Measurements from ENCODE around the gene CAMK2D. TPM values are rescaled to one million over a fixed set of nuclear protein-coding genes. Genes with fewer than 3 reads are reported as not detected.

CAMK2D gene
- total RNA-seq, 2 experiments from 2014 or later: 104 to 120 TPM

DNA sequence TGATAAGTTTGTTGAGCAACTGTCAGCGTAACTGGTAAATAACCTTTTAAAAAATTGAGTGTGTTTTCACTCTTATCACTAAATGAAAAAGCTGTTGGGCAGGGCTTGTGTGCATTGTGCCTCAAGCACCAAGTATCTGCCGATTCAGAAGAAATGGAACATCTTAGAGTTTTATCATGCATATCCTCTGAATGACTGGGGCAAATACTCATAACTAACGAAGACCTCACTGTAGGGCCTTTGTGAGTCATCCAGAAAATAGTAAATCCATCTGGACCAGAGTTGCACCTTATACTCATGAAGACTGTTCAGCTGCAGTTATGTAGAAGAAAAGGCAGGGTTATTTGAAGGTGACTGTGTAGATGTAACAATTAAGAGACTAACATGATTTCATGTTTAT lies 222.1 kb downstream of the CAMK2D start:
- intact Hi-C loops (cut with micrococcal nuclease; ENCODE audit: unreplicated experiment): no loop called here
- ChIA-PET POLR2A (interaction anchor here (0.7 to 1.4 kb wide), 3 partner anchors 7 to 14 kb away, joined by 3 to 4 read pairs (median 3); no protein-coding TSS in a partner anchor), CTCF (ENCODE audit: unreplicated experiment) (no interaction called here)
- Histone ChIP-seq H4K20me1 (ENCODE audit: insufficient read depth, low read length) (no peaks in the 10 kb centered on the region; the same call in 1 of the 2 replicates), H3K4me1 (ENCODE audit: insufficient read depth, low read length, poor library complexity, severe bottlenecking) (no peaks in the 10 kb centered on the region), H3K27ac (ENCODE audit: low read depth, low read length, poor library complexity, severe bottlenecking) (no peak overlapping the region), H3K36me3 (ENCODE audit: insufficient read depth, low read length) (peaks cover 73% of the 10 kb centered on the region), H3K79me2 (ENCODE audit: insufficient read depth, low read depth, low read length) (no peaks in the 10 kb centered on the region), H3K9me3 (ENCODE audit: low read length) (no peaks in the 10 kb centered on the region), H3K4me2 (ENCODE audit: low read length) (no peak overlapping the region), H3K9me2 (ENCODE audit: insufficient read depth, low read length) (no peaks in the 10 kb centered on the region), H3K4me3 (ENCODE audit: low read depth, low read length, poor library complexity, severe bottlenecking) (no peak overlapping the region), H2AFZ (ENCODE audit: low read length) (no peak overlapping the region)
- no TSS peak for BruUV-seq (replicated peaks)
- TF ChIP-seq, protein P1, sequence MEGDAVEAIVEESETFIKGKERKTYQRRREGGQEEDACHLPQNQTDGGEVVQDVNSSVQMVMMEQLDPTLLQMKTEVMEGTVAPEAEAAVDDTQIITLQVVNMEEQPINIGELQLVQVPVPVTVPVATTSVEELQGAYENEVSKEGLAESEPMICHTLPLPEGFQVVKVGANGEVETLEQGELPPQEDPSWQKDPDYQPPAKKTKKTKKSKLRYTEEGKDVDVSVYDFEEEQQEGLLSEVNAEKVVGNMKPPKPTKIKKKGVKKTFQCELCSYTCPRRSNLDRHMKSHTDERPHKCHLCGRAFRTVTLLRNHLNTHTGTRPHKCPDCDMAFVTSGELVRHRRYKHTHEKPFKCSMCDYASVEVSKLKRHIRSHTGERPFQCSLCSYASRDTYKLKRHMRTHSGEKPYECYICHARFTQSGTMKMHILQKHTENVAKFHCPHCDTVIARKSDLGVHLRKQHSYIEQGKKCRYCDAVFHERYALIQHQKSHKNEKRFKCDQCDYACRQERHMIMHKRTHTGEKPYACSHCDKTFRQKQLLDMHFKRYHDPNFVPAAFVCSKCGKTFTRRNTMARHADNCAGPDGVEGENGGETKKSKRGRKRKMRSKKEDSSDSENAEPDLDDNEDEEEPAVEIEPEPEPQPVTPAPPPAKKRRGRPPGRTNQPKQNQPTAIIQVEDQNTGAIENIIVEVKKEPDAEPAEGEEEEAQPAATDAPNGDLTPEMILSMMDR (conservative IDR thresholded peaks at IDR 0.05; ENCODE audit: low read length): no peak
- TF ChIP-seq EZH2phosphoT487 (IDR thresholded peaks at IDR 0.05; ENCODE audit: borderline replicate concordance, low read depth, low read length): no peak
- no peak for DNase-seq (ENCODE audit: low spot score)

DNA sequence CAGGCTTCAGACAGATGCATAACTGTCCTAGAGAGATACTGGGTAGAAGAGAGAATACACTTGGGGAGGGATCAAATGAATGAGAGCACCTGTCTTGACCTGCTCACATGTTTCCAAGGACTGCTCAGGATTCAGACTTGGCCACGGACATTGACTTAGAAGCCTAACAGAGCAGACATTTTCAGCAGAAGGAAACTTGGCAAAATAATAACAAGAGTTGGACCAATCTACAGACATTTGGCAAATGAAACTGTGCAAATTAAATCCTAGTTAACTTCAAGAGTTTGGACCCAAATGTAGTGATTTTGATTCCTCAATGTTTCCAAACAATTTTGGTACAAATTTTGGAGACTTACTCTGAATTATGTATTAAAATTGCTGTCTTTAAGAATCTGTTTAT lies 223.9 kb downstream of the CAMK2D start:
- Histone ChIP-seq H3K9me2 (ENCODE audit: insufficient read depth, low read length) (no peaks in the 10 kb centered on the region), H3K4me3 (ENCODE audit: low read depth, low read length, poor library complexity, severe bottlenecking) (no peak overlapping the region), H3K4me2 (ENCODE audit: low read length) (no peak overlapping the region), H3K9me3 (ENCODE audit: low read length) (no peaks in the 10 kb centered on the region), H2AFZ (ENCODE audit: low read length) (no peak overlapping the region), H3K79me2 (ENCODE audit: insufficient read depth, low read depth, low read length) (no peaks in the 10 kb centered on the region), H3K27ac (ENCODE audit: low read depth, low read length, poor library complexity, severe bottlenecking) (no peak overlapping the region), H3K4me1 (ENCODE audit: insufficient read depth, low read length, poor library complexity, severe bottlenecking) (no peaks in the 10 kb centered on the region), H3K36me3 (ENCODE audit: insufficient read depth, low read length) (peaks cover 78% of the 10 kb centered on the region), H4K20me1 (ENCODE audit: insufficient read depth, low read length) (no peaks in the 10 kb centered on the region; the same call in 1 of the 2 replicates)
- intact Hi-C loops (cut with micrococcal nuclease; ENCODE audit: unreplicated experiment): no loop called here
- ChIA-PET CTCF (ENCODE audit: unreplicated experiment) (no interaction called here), POLR2A (no interaction called here)
- no peak for DNase-seq (ENCODE audit: low spot score)
- no TSS peak for BruUV-seq (replicated peaks)
- TF ChIP-seq, protein P1 (conservative IDR thresholded peaks at IDR 0.05; ENCODE audit: low read length): no peak
- TF ChIP-seq EZH2phosphoT487 (IDR thresholded peaks at IDR 0.05; ENCODE audit: borderline replicate concordance, low read depth, low read length): no peak

DNA sequence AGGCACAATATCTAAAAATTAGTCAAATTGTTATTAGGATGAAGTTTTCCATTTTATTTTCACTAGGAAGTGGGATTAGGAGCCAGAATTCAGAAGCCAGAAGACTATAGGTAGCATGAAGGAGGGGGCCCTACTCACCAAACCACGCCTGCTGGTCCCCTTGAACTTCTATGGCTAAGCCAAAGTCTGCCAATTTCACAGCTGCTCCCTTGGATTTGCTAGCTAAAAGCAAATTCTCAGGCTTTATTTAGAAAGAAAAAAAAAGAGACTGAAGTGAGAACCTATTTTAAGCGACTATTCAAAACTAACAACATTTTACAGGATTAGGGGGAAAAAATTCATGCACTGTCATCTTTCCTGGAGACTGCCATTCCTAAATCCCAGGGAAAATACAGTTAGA lies 224.3 kb downstream of the CAMK2D start:
- BruUV-seq (replicated peaks): no TSS peak

More for the DNA sequence above, 224.3 kb downstream of the CAMK2D start:
- H3K79me2 ChIP-seq (ENCODE audit: insufficient read depth, low read depth, low read length): no peaks in the 10 kb centered on the region
- H3K9me3 ChIP-seq (ENCODE audit: low read length): no peaks in the 10 kb centered on the region
- no peaks in the 10 kb centered on the region for H3K4me1 ChIP-seq (ENCODE audit: insufficient read depth, low read length, poor library complexity, severe bottlenecking)
- no peak overlapping the region for H3K4me2 ChIP-seq (ENCODE audit: low read length)
- H3K27ac ChIP-seq (ENCODE audit: low read depth, low read length, poor library complexity, severe bottlenecking): no peak overlapping the region
- H3K4me3 ChIP-seq (ENCODE audit: low read depth, low read length, poor library complexity, severe bottlenecking): no peak overlapping the region
- ChIA-PET CTCF (ENCODE audit: unreplicated experiment) (no interaction called here), POLR2A (no interaction called here)
- H3K9me2 ChIP-seq (ENCODE audit: insufficient read depth, low read length): no peaks in the 10 kb centered on the region
- no peak overlapping the region for H2AFZ ChIP-seq (ENCODE audit: low read length)
- no peak for DNase-seq (ENCODE audit: low spot score)
- peaks cover 82% of the 10 kb centered on the region for H3K36me3 ChIP-seq (ENCODE audit: insufficient read depth, low read length)
- TF ChIP-seq, protein P1 (conservative IDR thresholded peaks at IDR 0.05; ENCODE audit: low read length): no peak
- no peak for TF ChIP-seq EZH2phosphoT487 (IDR thresholded peaks at IDR 0.05; ENCODE audit: borderline replicate concordance, low read depth, low read length)
- H4K20me1 ChIP-seq (ENCODE audit: insufficient read depth, low read length): no peaks in the 10 kb centered on the region; the same call in 1 of the 2 replicates
- intact Hi-C loops (cut with micrococcal nuclease; ENCODE audit: unreplicated experiment): no loop called here

Data from OCI-LY7 (cell line).